22Rv1 (cell line): ENCODE data around the gene PDE4B.

ENCODE experiments used
- H3K27ac ChIP-seq: fragments of 450-650 bp; 2 replicates; pipeline ENCODE4 v1.5.1; 2017
- ZFX ChIP-seq: fragments of 450-650 bp; IDR thresholded peaks from 2 replicates; pipeline ENCODE4 v1.6.1; 2017; ENCODE audit warnings: antibody characterized with exemption, borderline replicate concordance
- TF ChIP-seq, protein P1 (sequence below): fragments of 450-650 bp; IDR thresholded peaks from 2 replicates; pipeline ENCODE4 v1.5.1; 2017; ENCODE audit warnings: mild to moderate bottlenecking

PDE4B gene

GRCh38 chr1:66351913-66352312 lies 559.2 kb downstream of the PDE4B start:
- TF ChIP-seq, protein P1, sequence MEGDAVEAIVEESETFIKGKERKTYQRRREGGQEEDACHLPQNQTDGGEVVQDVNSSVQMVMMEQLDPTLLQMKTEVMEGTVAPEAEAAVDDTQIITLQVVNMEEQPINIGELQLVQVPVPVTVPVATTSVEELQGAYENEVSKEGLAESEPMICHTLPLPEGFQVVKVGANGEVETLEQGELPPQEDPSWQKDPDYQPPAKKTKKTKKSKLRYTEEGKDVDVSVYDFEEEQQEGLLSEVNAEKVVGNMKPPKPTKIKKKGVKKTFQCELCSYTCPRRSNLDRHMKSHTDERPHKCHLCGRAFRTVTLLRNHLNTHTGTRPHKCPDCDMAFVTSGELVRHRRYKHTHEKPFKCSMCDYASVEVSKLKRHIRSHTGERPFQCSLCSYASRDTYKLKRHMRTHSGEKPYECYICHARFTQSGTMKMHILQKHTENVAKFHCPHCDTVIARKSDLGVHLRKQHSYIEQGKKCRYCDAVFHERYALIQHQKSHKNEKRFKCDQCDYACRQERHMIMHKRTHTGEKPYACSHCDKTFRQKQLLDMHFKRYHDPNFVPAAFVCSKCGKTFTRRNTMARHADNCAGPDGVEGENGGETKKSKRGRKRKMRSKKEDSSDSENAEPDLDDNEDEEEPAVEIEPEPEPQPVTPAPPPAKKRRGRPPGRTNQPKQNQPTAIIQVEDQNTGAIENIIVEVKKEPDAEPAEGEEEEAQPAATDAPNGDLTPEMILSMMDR = no peak
- TF ChIP-seq ZFX = no peak
- H3K27ac ChIP-seq = no peak overlapping the region

DNA sequence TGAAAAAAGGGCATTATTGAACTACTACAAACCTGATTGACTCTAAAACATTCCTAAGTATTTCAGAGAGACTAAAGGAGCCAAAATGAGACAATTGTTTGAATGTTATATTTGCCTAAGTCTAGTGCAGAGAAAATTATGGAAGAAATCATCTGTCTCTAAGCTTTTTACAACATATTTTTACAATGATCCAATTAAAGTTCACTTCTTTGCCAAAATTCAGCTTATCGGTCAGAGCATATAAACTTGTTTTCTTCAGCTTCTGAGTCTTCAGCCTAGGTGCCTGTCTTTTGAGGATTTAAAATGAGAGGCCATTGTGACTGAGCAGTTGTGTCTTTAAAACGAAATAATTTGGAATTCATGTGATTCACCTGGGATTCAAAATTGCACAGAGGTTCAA lies 560.1 kb downstream of the PDE4B start:
- TF ChIP-seq, protein P1 = no peak
- no peak for TF ChIP-seq ZFX
- no peak overlapping the region for H3K27ac ChIP-seq

DNA sequence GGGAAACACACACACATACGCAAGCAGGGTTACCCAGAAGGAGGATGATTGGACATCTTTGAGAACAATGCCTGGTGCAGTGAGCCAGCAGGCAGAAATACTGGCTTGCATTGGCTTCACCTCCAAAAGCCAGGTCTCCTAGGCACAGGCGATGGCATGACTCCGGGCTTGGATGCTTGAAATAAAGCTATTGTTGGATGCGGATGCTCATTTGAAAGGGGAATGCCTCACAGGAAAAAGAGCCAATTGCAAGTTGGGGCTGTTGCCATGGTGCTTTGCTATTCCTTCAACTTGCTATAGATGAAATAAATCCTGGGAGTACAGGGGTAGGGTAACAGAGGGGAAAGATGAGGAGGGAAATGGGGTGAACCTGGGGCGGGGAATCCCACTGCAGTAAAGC lies 560.6 kb downstream of the PDE4B start:
- H3K27ac ChIP-seq = no peak overlapping the region
- TF ChIP-seq, protein P1 = no peak
- TF ChIP-seq ZFX = no peak

DNA sequence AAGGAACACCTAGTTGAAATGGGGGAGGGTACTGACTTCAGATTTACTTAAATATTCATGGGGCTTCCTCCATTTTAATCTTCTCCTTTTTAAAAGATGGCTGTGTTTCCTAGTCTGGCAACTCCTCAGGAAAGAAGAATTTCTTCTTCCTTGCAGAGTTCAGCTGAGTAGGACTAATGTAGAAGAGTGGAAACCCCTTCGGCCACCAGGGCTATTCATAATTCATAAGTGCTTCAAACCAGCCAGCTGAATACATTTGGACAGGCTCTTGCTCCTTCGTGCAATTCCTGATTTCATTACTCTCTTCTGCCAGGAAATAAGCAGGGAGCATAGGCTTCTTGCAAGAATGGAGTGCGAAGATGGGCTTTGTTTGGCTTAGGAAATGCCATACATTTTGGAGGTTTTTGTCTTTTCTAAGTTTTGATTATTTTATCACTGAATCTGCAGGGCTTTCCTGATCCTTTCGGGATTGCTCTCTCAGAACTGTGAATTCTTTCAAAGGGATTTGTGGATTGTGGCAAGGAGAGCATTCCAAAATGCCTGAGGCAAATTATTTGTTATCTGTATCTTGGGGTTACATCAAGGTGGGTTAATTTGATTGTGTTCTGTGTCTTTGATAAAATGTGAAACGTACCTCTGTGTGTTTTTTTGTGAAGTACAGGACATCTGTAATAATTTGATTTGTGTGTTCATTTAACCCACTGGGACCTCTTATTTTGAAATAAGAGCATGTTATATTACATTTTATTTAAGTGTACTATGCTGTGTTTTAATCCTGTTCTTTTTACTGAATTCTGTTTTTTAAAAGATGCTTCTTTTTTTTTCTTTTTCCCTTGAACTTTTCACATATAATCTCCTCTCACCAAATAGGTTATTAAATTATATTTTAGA lies 561.9 kb downstream of the PDE4B start:
- TF ChIP-seq, protein P1 = no peak
- no peak for TF ChIP-seq ZFX
- no peak overlapping the region for H3K27ac ChIP-seq

- TF ChIP-seq, protein P1 = no peak
- no peak for TF ChIP-seq ZFX
- no peak overlapping the region for H3K27ac ChIP-seq
Observed at GRCh38 chr1:66355756-66356155, 563.1 kb downstream of the PDE4B start.

DNA sequence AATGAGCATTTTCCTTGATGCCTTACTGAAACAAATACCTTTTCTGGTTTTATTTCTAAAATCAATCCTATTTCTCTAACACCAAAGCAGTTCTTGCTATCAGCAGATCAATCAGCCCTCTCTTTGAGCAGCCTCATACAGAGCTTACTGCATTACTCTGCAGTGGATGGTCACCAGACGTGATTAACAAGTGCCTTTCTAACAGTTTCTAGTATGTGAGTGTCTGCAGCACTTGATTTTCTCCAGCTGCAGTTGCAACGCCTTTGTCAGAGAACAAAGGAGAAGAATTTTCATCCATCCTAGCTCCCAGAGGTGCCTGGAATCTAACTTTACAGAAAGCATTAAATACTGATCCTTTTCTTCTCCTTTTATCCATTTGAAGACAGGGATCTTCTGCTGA lies 563.9 kb downstream of the PDE4B start:
- H3K27ac ChIP-seq = no peak overlapping the region

GRCh38 chr1:66357021-66357420 lies 564.3 kb downstream of the PDE4B start:
- no peak overlapping the region for H3K27ac ChIP-seq
- TF ChIP-seq, protein P1 = no peak
- TF ChIP-seq ZFX = no peak

More for the DNA sequence above, 563.9 kb downstream of the PDE4B start:
- TF ChIP-seq, protein P1 = no peak
- no peak for TF ChIP-seq ZFX
